GM21390 (cell line): ENCODE results near the gene G0S2.

Source experiments
- ATAC-seq: cut with Tn5 transposase; IDR thresholded peaks from one replicate; pipeline ENCODE4 v1.9.1; 2021; ENCODE audit not compliant: unreplicated experiment

Gene G0S2

GRCh38 chr1:209674957-209675564 is at the start of gene G0S2:
Gene G0S2, plus strand, starts transcription at chr1:209675412. Its CDS starts 273 bp downstream, at chr1:209675685.
- ATAC-seq = no peak

- ATAC-seq = no peak
These were observed 49.4 kb upstream of the G0S2 start for GRCh38 chr1:209625791-209626285.

- no peak for ATAC-seq
These were observed 48.7 kb upstream of the G0S2 start for GRCh38 chr1:209626346-209627026.

GRCh38 chr1:209627027-209627731 is 48.0 kb upstream of the G0S2 start:
- no peak for ATAC-seq

GRCh38 chr1:209627732-209628196 is 47.4 kb upstream of the G0S2 start:
- ATAC-seq = peak; percentile 79

GRCh38 chr1:209628618-209629299 is 46.5 kb upstream of the G0S2 start:
- ATAC-seq = no peak

GRCh38 chr1:209629621-209630382 is 45.4 kb upstream of the G0S2 start:
- no peak for ATAC-seq

GRCh38 chr1:209630383-209631225 is 44.6 kb upstream of the G0S2 start:
- ATAC-seq = no peak

GRCh38 chr1:209633335-209633997 is 41.7 kb upstream of the G0S2 start:
- peak; percentile 63 for ATAC-seq

- no peak for ATAC-seq
These were observed 41.0 kb upstream of the G0S2 start for GRCh38 chr1:209634005-209634737.

GRCh38 chr1:209635850-209636249 is 39.4 kb upstream of the G0S2 start:
- no peak for ATAC-seq

GRCh38 chr1:209641832-209642172 is 33.4 kb upstream of the G0S2 start:
- ATAC-seq = no peak

- ATAC-seq = no peak
These were observed 32.4 kb upstream of the G0S2 start for GRCh38 chr1:209642816-209643215.

- no peak for ATAC-seq
These were observed 31.8 kb upstream of the G0S2 start for GRCh38 chr1:209643285-209644020.

- ATAC-seq = no peak
These were observed 29.4 kb upstream of the G0S2 start for GRCh38 chr1:209645574-209646452.

- no peak for ATAC-seq
These were observed 28.7 kb upstream of the G0S2 start for GRCh38 chr1:209646558-209646957.

GRCh38 chr1:209647156-209647555 is 28.1 kb upstream of the G0S2 start:
- no peak for ATAC-seq
